HepG2 (cell line): ENCODE measurements around the gene SPG7. TPM values are rescaled to one million over a fixed set of nuclear protein-coding genes. Genes with fewer than 3 reads are reported as not detected.

ENCODE experiments used
- EED ChIP-seq: sonication (generic); formaldehyde crosslinking; IDR thresholded peaks from 2 replicates; pipeline ENCODE4 v1.5.0; 2020; ENCODE audit warnings: mild to moderate bottlenecking, missing genetic modification reagents
- NONO ChIP-seq, 2 experiments: fragments of 450-650 bp in 1 of 2; sonication (generic) in 1 of 2; formaldehyde crosslinking in 1 of 2; IDR thresholded peaks in 1 of 2; conservative IDR thresholded peaks in 1 of 2; 2 replicates each; pipeline versions ENCODE4 v1.6.1 to v1.8.0; 2017 to 2022; ENCODE audit warnings: mild to moderate bottlenecking in 1 of 2, missing genetic modification reagents in 1 of 2, moderate library complexity in 1 of 2
- NPAS2 ChIP-seq: sonication (generic); formaldehyde crosslinking; IDR thresholded peaks from 2 replicates; pipeline ENCODE4 v1.8.0; 2022; ENCODE audit warnings: mild to moderate bottlenecking, missing genetic modification reagents, borderline replicate concordance
- NR3C1 ChIP-seq: sonication (generic); formaldehyde crosslinking; IDR thresholded peaks from 2 replicates; pipeline ENCODE4 v1.4.0; 2020; ENCODE audit warnings: missing genetic modification reagents
- REL ChIP-seq: sonication (generic); formaldehyde crosslinking; conservative IDR thresholded peaks from 2 replicates; pipeline ENCODE4 v1.8.0; 2022; ENCODE audit warnings: mild to moderate bottlenecking, missing genetic modification reagents, moderate library complexity
- ZIK1 ChIP-seq: sonication (generic); formaldehyde crosslinking; IDR thresholded peaks from 2 replicates; pipeline ENCODE4 v1.5.0; 2020; ENCODE audit warnings: mild to moderate bottlenecking, low read depth, missing genetic modification reagents, borderline replicate concordance
- ZNF121 ChIP-seq: sonication (generic); formaldehyde crosslinking; IDR thresholded peaks from 2 replicates; pipeline ENCODE4 v1.5.0; 2020; ENCODE audit warnings: mild to moderate bottlenecking, missing genetic modification reagents
- ZNF224 ChIP-seq: sonication (generic); formaldehyde crosslinking; IDR thresholded peaks from 2 replicates; pipeline ENCODE4 v1.5.0; 2020; ENCODE audit warnings: mild to moderate bottlenecking, missing genetic modification reagents
- ZNF382 ChIP-seq: sonication (generic); formaldehyde crosslinking; IDR thresholded peaks from 2 replicates; pipeline ENCODE4 v1.5.0; 2020; ENCODE audit warnings: missing genetic modification reagents, mild to moderate bottlenecking, borderline replicate concordance
- ZNF616 ChIP-seq: sonication (generic); formaldehyde crosslinking; IDR thresholded peaks from 2 replicates; pipeline ENCODE4 v1.5.0; 2020; ENCODE audit warnings: low read depth, mild to moderate bottlenecking, missing genetic modification reagents
- polyA plus RNA-seq, 8 experiments: library from polyadenylated mRNA; depleted of rRNA in 3 of 8; stranded (reverse) in 7 of 8; unstranded in 1 of 8; fragments of >200 nt; fragmentation: Illumina TruSeq in 4 of 8; extraction: Trizol in 4 of 8; gene quantifications; 2 replicates each; pipeline versions ENCODE4 v1.2.1 to v1.2.3, GENCODE V29; 2011 to 2016; ENCODE audit warnings: low read depth in 4 of 8, missing spikeins in 1 of 8, mixed read lengths in 1 of 8; ENCODE audit not compliant: insufficient read depth in 1 of 8
- total RNA-seq, 5 experiments: library from RNA; depleted of rRNA; stranded (reverse); fragments of >200 nt; fragmentation: Illumina TruSeq; extraction: Trizol; gene quantifications; 2 replicates each; pipeline ENCODE4 v1.2.3, GENCODE V29; 2016; ENCODE audit warnings: low read depth in 1 of 5
- TF ChIP-seq, protein P1 (sequence below): sonication (generic); formaldehyde crosslinking; IDR thresholded peaks from 2 replicates; pipeline ENCODE4 v1.5.0; 2020; ENCODE audit warnings: mild to moderate bottlenecking, missing genetic modification reagents, borderline replicate concordance
- TF ChIP-seq, protein P2 (sequence below): IDR thresholded peaks from 2 replicates; pipeline ENCODE4 v1.6.1; 2012; ENCODE audit warnings: low read length, improper control_type of control experiment
- TF ChIP-seq, protein P3 (sequence below): sonication (generic); formaldehyde crosslinking; IDR thresholded peaks from 2 replicates; pipeline ENCODE4 v1.5.0; 2020; ENCODE audit warnings: mild to moderate bottlenecking, missing genetic modification reagents
- TF ChIP-seq, protein P4 (sequence below): sonication (generic); formaldehyde crosslinking; IDR thresholded peaks from 2 replicates; pipeline ENCODE4 v1.8.0; 2022; ENCODE audit warnings: mild to moderate bottlenecking, missing genetic modification reagents, moderate library complexity

The SPG7 gene
- total and polyA plus RNA-seq, 2 of the 13 experiments (the other 11 are each of a cell fraction or from before 2014, with no cell fraction given): 66.0 to 136 TPM

DNA sequence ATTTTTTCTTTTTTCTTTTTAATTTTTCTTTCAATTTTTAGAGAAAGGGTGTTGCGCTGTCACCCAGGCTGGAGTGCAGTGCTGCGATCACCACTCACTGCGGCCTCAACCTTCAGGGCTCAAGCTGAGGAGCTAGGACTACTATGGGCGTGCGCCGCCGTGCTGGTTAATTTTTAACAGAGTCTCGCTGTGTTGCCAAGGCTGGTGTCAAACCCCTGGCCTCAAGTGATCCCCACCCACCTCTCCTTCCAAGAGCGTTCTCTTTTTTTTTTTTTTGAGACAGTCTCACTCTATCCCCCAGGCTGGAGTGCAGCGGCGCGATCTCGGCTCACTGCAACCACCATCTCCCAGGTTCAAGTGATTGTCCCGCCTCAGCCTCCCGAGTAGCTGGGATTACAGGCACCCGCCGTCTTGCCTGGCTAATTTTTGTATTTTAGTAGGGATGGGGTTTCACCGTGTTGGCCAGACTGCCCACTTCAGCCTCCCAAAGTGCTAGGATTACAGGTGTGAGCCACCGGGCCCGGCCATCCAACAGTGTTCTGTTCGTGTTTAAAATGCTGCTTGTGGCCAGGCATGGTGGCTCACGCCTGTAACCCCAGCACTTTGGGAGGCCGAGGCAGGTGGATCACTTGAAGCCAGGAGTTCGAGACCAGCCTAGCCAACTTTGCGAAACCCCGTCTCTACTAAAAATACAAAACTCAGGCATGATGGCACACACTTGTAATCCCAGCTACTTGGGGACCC is 37.8 kb downstream of the SPG7 start (continued):
- TF ChIP-seq, protein P1, sequence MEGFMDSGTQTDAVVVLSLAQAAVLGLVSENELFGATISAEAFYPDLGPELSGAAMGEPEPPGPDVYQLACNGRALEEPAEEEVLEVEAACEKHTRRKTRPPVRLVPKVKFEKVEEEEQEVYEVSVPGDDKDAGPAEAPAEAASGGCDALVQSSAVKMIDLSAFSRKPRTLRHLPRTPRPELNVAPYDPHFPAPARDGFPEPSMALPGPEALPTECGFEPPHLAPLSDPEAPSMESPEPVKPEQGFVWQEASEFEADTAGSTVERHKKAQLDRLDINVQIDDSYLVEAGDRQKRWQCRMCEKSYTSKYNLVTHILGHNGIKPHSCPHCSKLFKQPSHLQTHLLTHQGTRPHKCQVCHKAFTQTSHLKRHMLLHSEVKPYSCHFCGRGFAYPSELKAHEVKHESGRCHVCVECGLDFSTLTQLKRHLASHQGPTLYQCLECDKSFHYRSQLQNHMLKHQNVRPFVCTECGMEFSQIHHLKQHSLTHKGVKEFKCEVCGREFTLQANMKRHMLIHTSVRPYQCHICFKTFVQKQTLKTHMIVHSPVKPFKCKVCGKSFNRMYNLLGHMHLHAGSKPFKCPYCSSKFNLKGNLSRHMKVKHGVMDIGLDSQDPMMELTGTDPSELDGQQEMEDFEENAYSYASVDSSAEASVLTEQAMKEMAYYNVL (CRISPR knock-in tag): no peak
- no peak for TF ChIP-seq ZIK1 (CRISPR knock-in tag)
- no peak for TF ChIP-seq EED (CRISPR knock-in tag)
- no peak for TF ChIP-seq ZNF382
- TF ChIP-seq, protein P2, sequence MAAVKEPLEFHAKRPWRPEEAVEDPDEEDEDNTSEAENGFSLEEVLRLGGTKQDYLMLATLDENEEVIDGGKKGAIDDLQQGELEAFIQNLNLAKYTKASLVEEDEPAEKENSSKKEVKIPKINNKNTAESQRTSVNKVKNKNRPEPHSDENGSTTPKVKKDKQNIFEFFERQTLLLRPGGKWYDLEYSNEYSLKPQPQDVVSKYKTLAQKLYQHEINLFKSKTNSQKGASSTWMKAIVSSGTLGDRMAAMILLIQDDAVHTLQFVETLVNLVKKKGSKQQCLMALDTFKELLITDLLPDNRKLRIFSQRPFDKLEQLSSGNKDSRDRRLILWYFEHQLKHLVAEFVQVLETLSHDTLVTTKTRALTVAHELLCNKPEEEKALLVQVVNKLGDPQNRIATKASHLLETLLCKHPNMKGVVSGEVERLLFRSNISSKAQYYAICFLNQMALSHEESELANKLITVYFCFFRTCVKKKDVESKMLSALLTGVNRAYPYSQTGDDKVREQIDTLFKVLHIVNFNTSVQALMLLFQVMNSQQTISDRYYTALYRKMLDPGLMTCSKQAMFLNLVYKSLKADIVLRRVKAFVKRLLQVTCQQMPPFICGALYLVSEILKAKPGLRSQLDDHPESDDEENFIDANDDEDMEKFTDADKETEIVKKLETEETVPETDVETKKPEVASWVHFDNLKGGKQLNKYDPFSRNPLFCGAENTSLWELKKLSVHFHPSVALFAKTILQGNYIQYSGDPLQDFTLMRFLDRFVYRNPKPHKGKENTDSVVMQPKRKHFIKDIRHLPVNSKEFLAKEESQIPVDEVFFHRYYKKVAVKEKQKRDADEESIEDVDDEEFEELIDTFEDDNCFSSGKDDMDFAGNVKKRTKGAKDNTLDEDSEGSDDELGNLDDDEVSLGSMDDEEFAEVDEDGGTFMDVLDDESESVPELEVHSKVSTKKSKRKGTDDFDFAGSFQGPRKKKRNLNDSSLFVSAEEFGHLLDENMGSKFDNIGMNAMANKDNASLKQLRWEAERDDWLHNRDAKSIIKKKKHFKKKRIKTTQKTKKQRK: no peak
- TF ChIP-seq NONO (IDR thresholded peaks at IDR 0.05): no peak
- no peak for TF ChIP-seq NONO (CRISPR knock-in tag; conservative IDR thresholded peaks at IDR 0.05)
- TF ChIP-seq, protein P3, sequence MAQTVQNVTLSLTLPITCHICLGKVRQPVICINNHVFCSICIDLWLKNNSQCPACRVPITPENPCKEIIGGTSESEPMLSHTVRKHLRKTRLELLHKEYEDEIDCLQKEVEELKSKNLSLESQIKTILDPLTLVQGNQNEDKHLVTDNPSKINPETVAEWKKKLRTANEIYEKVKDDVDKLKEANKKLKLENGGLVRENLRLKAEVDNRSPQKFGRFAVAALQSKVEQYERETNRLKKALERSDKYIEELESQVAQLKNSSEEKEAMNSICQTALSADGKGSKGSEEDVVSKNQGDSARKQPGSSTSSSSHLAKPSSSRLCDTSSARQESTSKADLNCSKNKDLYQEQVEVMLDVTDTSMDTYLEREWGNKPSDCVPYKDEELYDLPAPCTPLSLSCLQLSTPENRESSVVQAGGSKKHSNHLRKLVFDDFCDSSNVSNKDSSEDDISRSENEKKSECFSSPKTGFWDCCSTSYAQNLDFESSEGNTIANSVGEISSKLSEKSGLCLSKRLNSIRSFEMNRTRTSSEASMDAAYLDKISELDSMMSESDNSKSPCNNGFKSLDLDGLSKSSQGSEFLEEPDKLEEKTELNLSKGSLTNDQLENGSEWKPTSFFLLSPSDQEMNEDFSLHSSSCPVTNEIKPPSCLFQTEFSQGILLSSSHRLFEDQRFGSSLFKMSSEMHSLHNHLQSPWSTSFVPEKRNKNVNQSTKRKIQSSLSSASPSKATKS (CRISPR knock-in tag): no peak
- TF ChIP-seq ZNF121 (CRISPR knock-in tag): peak; percentile 40; the same call in 1 of the 2 replicates
- no peak for TF ChIP-seq REL (CRISPR knock-in tag)
- no peak for TF ChIP-seq NR3C1 (CRISPR knock-in tag)
- TF ChIP-seq ZNF224 (CRISPR knock-in tag): no peak
- TF ChIP-seq ZNF616 (CRISPR knock-in tag): peak; percentile 16; the same call in 1 of the 2 replicates
- no peak for TF ChIP-seq NPAS2 (CRISPR knock-in tag)
- TF ChIP-seq, protein P4, sequence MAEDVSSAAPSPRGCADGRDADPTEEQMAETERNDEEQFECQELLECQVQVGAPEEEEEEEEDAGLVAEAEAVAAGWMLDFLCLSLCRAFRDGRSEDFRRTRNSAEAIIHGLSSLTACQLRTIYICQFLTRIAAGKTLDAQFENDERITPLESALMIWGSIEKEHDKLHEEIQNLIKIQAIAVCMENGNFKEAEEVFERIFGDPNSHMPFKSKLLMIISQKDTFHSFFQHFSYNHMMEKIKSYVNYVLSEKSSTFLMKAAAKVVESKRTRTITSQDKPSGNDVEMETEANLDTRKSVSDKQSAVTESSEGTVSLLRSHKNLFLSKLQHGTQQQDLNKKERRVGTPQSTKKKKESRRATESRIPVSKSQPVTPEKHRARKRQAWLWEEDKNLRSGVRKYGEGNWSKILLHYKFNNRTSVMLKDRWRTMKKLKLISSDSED (CRISPR knock-in tag): no peak
